HepG2 (cell line): Measurements from ENCODE around the gene TXNDC11. TPM values are rescaled to one million over a fixed set of nuclear protein-coding genes. Genes with fewer than 3 reads are reported as not detected.

Experiments used
- ASH2L ChIP-seq: fragments of 300-600, 200-600 bp; sonication (generic); IDR thresholded peaks from 2 replicates; pipeline ENCODE4 v1.7.0; 2017; ENCODE audit warnings: low read depth, mild to moderate bottlenecking, moderate library complexity, mixed read lengths, low read length; ENCODE audit not compliant: insufficient read length
- DMTF1 ChIP-seq: sonication (generic); formaldehyde crosslinking; IDR thresholded peaks from 2 replicates; pipeline ENCODE4 v1.4.0; 2020; ENCODE audit warnings: mild to moderate bottlenecking, missing genetic modification reagents
- HIC2 ChIP-seq: sonication (generic); formaldehyde crosslinking; IDR thresholded peaks from 2 replicates; pipeline ENCODE4 v1.9.0; 2022; ENCODE audit warnings: low read depth, missing genetic modification reagents
- IRF2 ChIP-seq: IDR thresholded peaks from 2 replicates; pipeline ENCODE4 v1.6.1; 2018; ENCODE audit warnings: missing genetic modification reagents, missing compliant biosample characterization
- PBX2 ChIP-seq: IDR thresholded peaks from 2 replicates; pipeline ENCODE4 v1.6.1; 2016; ENCODE audit warnings: control low read depth
- SAP130 ChIP-seq: IDR thresholded peaks from 2 replicates; pipeline ENCODE4 v1.6.1; 2016; ENCODE audit warnings: low read depth
- SMAD3 ChIP-seq: sonication (generic); formaldehyde crosslinking; IDR thresholded peaks from 2 replicates; pipeline ENCODE4 v1.4.0; 2020; ENCODE audit warnings: missing genetic modification reagents
- SMC3 ChIP-seq: IDR thresholded peaks from 2 replicates; pipeline ENCODE4 v1.6.1; 2011; ENCODE audit warnings: low read length, improper control_type of control experiment
- TSC22D2 ChIP-seq: sonication (generic); formaldehyde crosslinking; IDR thresholded peaks from 2 replicates; pipeline ENCODE4 v1.5.1; 2020; ENCODE audit warnings: missing genetic modification reagents, mild to moderate bottlenecking, borderline replicate concordance
- ZKSCAN1 ChIP-seq: fragments of 150-350 bp; IDR thresholded peaks from 2 replicates; pipeline ENCODE4 v1.6.1; 2014; ENCODE audit warnings: low read length
- ZNF136 ChIP-seq: sonication (generic); formaldehyde crosslinking; IDR thresholded peaks from 2 replicates; pipeline ENCODE4 v1.8.1; 2022; ENCODE audit warnings: low read depth, mild to moderate bottlenecking, moderate library complexity, missing genetic modification reagents
- ZNF142 ChIP-seq: sonication (generic); formaldehyde crosslinking; IDR thresholded peaks from 2 replicates; pipeline ENCODE4 v1.4.0; 2020; ENCODE audit warnings: missing genetic modification reagents
- ZNF205 ChIP-seq: IDR thresholded peaks from 2 replicates; pipeline ENCODE4 v1.6.1; 2018; ENCODE audit warnings: missing biosample characterization, missing genetic modification reagents
- ZNF337 ChIP-seq: sonication (generic); formaldehyde crosslinking; IDR thresholded peaks from 2 replicates; pipeline ENCODE4 v1.5.1; 2020; ENCODE audit warnings: missing genetic modification reagents, low read depth, mild to moderate bottlenecking, borderline replicate concordance
- ZNF768 ChIP-seq: sonication (generic); formaldehyde crosslinking; IDR thresholded peaks from 2 replicates; pipeline ENCODE4 v1.4.0; 2020; ENCODE audit warnings: missing genetic modification reagents
- polyA plus RNA-seq, 8 experiments: library from polyadenylated mRNA; depleted of rRNA in 3 of 8; stranded (reverse) in 7 of 8; unstranded in 1 of 8; fragments of >200 nt; fragmentation: Illumina TruSeq in 4 of 8; extraction: Trizol in 4 of 8; gene quantifications; 2 replicates each; pipeline versions ENCODE4 v1.2.1 to v1.2.3, GENCODE V29; 2011 to 2016; ENCODE audit warnings: low read depth in 4 of 8, missing spikeins in 1 of 8, mixed read lengths in 1 of 8; ENCODE audit not compliant: insufficient read depth in 1 of 8
- total RNA-seq, 5 experiments: library from RNA; depleted of rRNA; stranded (reverse); fragments of >200 nt; fragmentation: Illumina TruSeq; extraction: Trizol; gene quantifications; 2 replicates each; pipeline ENCODE4 v1.2.3, GENCODE V29; 2016; ENCODE audit warnings: low read depth in 1 of 5
- TF ChIP-seq, protein P1 (sequence below): IDR thresholded peaks from 2 replicates; pipeline ENCODE4 v1.6.1; 2016; ENCODE audit warnings: missing biosample characterization, missing genetic modification reagents, low read depth

The TXNDC11 gene
- total and polyA plus RNA-seq, 2 of the 13 experiments (the other 11 are each of a cell fraction or from before 2014, with no cell fraction given) = 74.9 to 123 TPM

DNA sequence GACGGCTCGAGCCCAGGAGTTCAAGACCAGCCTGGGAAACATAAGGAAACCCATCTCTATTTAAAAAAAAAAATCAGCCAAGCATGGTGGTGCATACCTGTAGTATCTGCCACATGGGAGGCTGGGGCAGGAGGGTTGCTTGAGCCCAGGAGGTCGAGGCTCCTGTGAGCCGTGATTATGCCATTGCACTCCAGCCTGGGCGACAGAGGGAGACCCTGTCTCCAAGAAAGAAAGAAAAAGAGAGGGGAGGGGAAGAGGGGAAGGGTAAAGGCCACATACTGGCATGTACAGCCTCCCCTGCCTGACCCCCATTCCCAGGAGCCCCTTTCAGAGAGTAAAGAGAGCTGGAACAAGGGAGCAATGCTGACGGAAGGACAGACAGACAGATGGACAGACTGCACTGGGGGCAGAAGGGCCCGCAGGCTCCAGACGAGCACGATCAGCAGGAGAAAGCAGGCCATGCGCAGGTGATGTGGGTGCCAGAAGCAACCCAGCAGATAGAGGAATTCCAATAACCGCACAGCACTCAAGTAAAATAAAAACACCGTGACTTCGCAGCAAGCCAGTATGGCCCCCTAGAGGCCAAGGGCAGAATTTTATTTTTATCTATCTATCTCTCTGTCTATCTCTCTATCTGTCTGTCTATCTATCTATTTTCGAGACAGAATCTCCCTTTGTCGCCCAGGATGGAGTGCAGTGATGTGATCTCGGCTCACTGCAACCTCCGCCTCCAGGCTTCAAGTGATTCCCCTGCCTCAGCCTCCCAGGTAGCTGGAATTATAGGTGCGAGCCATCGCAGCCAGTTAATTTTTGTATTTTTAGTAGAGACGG, 101.5 kb downstream of the TXNDC11 start (continued):
- TF ChIP-seq ZNF142 (CRISPR knock-in tag) (no peak), ZNF768 (CRISPR knock-in tag) (0 out of 2 replicates have a peak, but pooled peaks have one; percentile 35), ZKSCAN1 (no peak), SMC3 (peak; percentile 84), SAP130 (peak; percentile 42), ZNF205 (CRISPR knock-in tag) (no peak), DMTF1 (CRISPR knock-in tag) (no peak), SMAD3 (CRISPR knock-in tag) (peak; percentile 59; the same call in 1 of the 2 replicates), ZNF136 (CRISPR knock-in tag) (no peak), TSC22D2 (CRISPR knock-in tag) (no peak), IRF2 (CRISPR knock-in tag) (no peak), PBX2 (no peak), ZNF337 (no peak), HIC2 (CRISPR knock-in tag) (no peak), ASH2L (no peak)
- TF ChIP-seq, protein P1, sequence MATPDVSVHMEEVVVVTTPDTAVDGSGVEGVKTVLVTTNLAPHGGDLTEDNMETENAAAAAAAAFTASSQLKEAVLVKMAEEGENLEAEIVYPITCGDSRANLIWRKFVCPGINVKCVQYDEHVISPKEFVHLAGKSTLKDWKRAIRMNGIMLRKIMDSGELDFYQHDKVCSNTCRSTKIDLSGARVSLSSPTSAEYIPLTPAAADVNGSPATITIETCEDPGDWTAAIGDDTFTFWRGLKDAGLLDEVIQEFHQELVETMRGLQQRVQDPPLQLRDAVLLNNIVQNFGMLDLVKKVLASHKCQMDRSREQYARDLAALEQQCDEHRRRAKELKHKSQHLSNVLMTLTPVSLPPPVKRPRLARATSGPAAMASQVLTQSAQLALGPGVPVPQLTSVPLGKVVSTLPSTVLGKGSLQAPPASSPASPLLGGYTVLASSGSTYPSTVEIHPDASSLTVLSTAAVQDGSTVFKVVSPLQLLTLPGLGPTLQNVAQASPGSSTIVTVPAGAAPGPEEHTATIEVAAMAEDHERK (CRISPR knock-in tag) = no peak
